Measurements from ENCODE around the gene GNPAT.

The GNPAT gene

GRCh38 chr1:231260351-231260750 lies 19.3 kb downstream of the GNPAT start:
- DNase-seq, result no peak

- DNase-seq, result no peak
Measured at GRCh38 chr1:231264642-231265041, 23.6 kb downstream of the GNPAT start.

- no peak for DNase-seq
Measured at GRCh38 chr1:231265379-231265778, 24.4 kb downstream of the GNPAT start.

- no peak for DNase-seq
Measured at GRCh38 chr1:231266811-231267322, 25.9 kb downstream of the GNPAT start.

- peak in 3 of 6 experiments; percentile 4 to 43 (median 10) for DNase-seq
Measured at GRCh38 chr1:231272173-231272572, 31.2 kb downstream of the GNPAT start.

GRCh38 chr1:231272880-231273279 lies 31.9 kb downstream of the GNPAT start:
- no peak for DNase-seq

GRCh38 chr1:231274119-231274825 lies 33.3 kb downstream of the GNPAT start:
- no peak for DNase-seq

- DNase-seq, result no peak
Measured at GRCh38 chr1:231278100-231278790, 37.2 kb downstream of the GNPAT start.

- DNase-seq, result no peak
Measured at GRCh38 chr1:231279081-231279480, 38.1 kb downstream of the GNPAT start.

GRCh38 chr1:231279683-231280082 lies 38.7 kb downstream of the GNPAT start:
- DNase-seq, result no peak

- DNase-seq, result no peak
Measured at GRCh38 chr1:231284441-231284840, 43.4 kb downstream of the GNPAT start.

GRCh38 chr1:231286603-231287002 lies 45.6 kb downstream of the GNPAT start:
- no peak for DNase-seq

GRCh38 chr1:231295938-231296337 lies 54.9 kb downstream of the GNPAT start:
- DNase-seq, result no peak

- DNase-seq, result no peak
Measured at GRCh38 chr1:231301990-231302389, 61.0 kb downstream of the GNPAT start.

GRCh38 chr1:231310391-231310934 lies 69.5 kb downstream of the GNPAT start:
- no peak for DNase-seq

- no peak for DNase-seq
Measured at GRCh38 chr1:231311720-231312431, 70.9 kb downstream of the GNPAT start.

GRCh38 chr1:231312432-231312788 lies 71.4 kb downstream of the GNPAT start:
- no peak for DNase-seq

- DNase-seq, result no peak
Measured at GRCh38 chr1:231313661-231314060, 72.6 kb downstream of the GNPAT start.

- DNase-seq, result peak in 4 of 6 experiments; percentile 3 to 18 (median 10)
Measured at GRCh38 chr1:231315887-231316286, 74.9 kb downstream of the GNPAT start.

GRCh38 chr1:231317306-231318014 lies 76.4 kb downstream of the GNPAT start:
- no peak for DNase-seq

- DNase-seq, result no peak
Measured at GRCh38 chr1:231318015-231318355, 77.0 kb downstream of the GNPAT start.

- no peak for DNase-seq
Measured at GRCh38 chr1:231318568-231318967, 77.6 kb downstream of the GNPAT start.

GRCh38 chr1:231319080-231319479 lies 78.1 kb downstream of the GNPAT start:
- no peak for DNase-seq

Data from stimulated activated naive CD4-positive, alpha-beta T cell (primary cell).